ENCODE data around the gene MEPE. TPM values are rescaled to one million over a fixed set of nuclear protein-coding genes. Genes with fewer than 3 reads are reported as not detected.

MEPE gene
- total and polyA plus RNA-seq, 2 of the 8 experiments (the other 6 are each of a cell fraction or from before 2014, with no cell fraction given) = not detected

- no peak overlapping the region for H2BK5ac ChIP-seq (ENCODE audit: low read depth, low read length)
- no peak overlapping the region for H2AFZ ChIP-seq (ENCODE audit: low read length)
- H3K27me3 ChIP-seq (replicated peaks in 1 of 4; ENCODE audit: control insufficient read depth in 3 of 4, extremely low read depth in 1 of 4, insufficient read depth in 3 of 4, low read length in 3 of 4) = no peaks in the 10 kb centered on the region
- H2BK12ac ChIP-seq (ENCODE audit: low read depth, low read length) = no peak overlapping the region
- peaks cover 0 to 2% (median 0%) of the 10 kb centered on the region in 4 experiments; a peak in 1 of 7 replicates for H3K4me1 ChIP-seq (replicated peaks in 1 of 4; ENCODE audit: control insufficient read depth in 3 of 4, insufficient read depth in 4 of 4, low read length in 3 of 4)
- no peak overlapping the region for H2AK5ac ChIP-seq (ENCODE audit: low read depth, low read length)
- no peak overlapping the region for H2BK120ac ChIP-seq (replicated peaks; ENCODE audit: low read depth, low read length)
- H3K36me3 ChIP-seq (ENCODE audit: control insufficient read depth in 2 of 4, insufficient read depth in 4 of 4, low read length in 3 of 4) = no peaks in the 10 kb centered on the region
- H3K4me2 ChIP-seq (ENCODE audit: insufficient read depth in 1 of 2, low read depth in 2 of 2, low read length in 2 of 2) = no peak overlapping the region
- no peak for TF ChIP-seq TCF12 (IDR thresholded peaks at IDR 0.05; ENCODE audit: low read depth, low read length)
- no peak overlapping the region for H3K14ac ChIP-seq (ENCODE audit: insufficient read length)
- no peak for FAIRE-seq
- no peak overlapping the region for H4K91ac ChIP-seq (replicated peaks; ENCODE audit: insufficient read length, low read length)
- DNase-seq (ENCODE audit: low read depth in 1 of 2, low spot score in 2 of 2) = no peak
- H3K23ac ChIP-seq (ENCODE audit: insufficient read length) = no peak overlapping the region
- H3K23me2 ChIP-seq (ENCODE audit: low read depth, low read length) = no peaks in the 10 kb centered on the region; the same call in 1 of the 2 replicates
- H2BK15ac ChIP-seq (ENCODE audit: low read length) = no peak overlapping the region
- no peak overlapping the region for H3K18ac ChIP-seq (ENCODE audit: extremely low read depth, low read length)
- H4K8ac ChIP-seq (ENCODE audit: extremely low read depth, insufficient read depth, low read length) = no peak overlapping the region
- no peak overlapping the region for H3K4me3 ChIP-seq (ENCODE audit: extremely low read depth in 1 of 4, insufficient read depth in 2 of 4, low read depth in 3 of 4, low read length in 4 of 4)
- no peak overlapping the region for H4K5ac ChIP-seq (ENCODE audit: insufficient read length, low read depth, low read length)
- no peak overlapping the region for H3K4ac ChIP-seq (replicated peaks; ENCODE audit: insufficient read length, low read depth, low read length)
- no peak overlapping the region for H3K56ac ChIP-seq (replicated peaks; ENCODE audit: insufficient read length, low read depth, low read length)
- no peak overlapping the region for H3K9ac ChIP-seq (replicated peaks in 1 of 4; ENCODE audit: extremely low read depth in 1 of 4, low read depth in 3 of 4, low read length in 3 of 4)
- 90% methylated on average over 2 of the region's 2 CpGs; no CpG with 5 or more reads in 1 of the 2 experiments for WGBS, 2 experiments (ENCODE audit: extremely low coverage in 1 of 2, insufficient coverage in 1 of 2, insufficient read length in 1 of 2, insufficient replicate concordance in 2 of 2, low coverage in 1 of 2, low lambda C conversion rate in 2 of 2, missing lambda C conversion rate in 1 of 2)
- no peaks in the 10 kb centered on the region for H3K79me2 ChIP-seq (ENCODE audit: control insufficient read depth in 1 of 2, insufficient read depth in 2 of 2, low read length in 2 of 2)
- POLR2A ChIA-PET (ENCODE audit: partially characterized antibody) = no interaction called here
- H2BK20ac ChIP-seq (ENCODE audit: low read length) = no peak overlapping the region
- no peak overlapping the region for H3K27ac ChIP-seq (ENCODE audit: low read depth, low read length)
- CTCF ChIA-PET (ENCODE audit: partially characterized antibody) = interaction anchor here (0.8 kb wide), 1 partner anchor 27 kb away, joined by 4 read pairs; no protein-coding TSS in a partner anchor
- H3K79me1 ChIP-seq (ENCODE audit: low read depth, low read length) = no peaks in the 10 kb centered on the region
- H4K20me1 ChIP-seq (replicated peaks in 1 of 2; ENCODE audit: control insufficient read depth in 1 of 2, insufficient read depth in 2 of 2, low read length in 2 of 2) = no peaks in the 10 kb centered on the region
- H3K9me3 ChIP-seq (ENCODE audit: insufficient read depth in 2 of 2, low read depth in 1 of 2, low read length in 1 of 2) = no peaks in the 10 kb centered on the region
These were observed 49.0 kb upstream of the MEPE start for GRCh38 chr4:87783781-87784180.
